ENCODE measurements around the gene EYA2.
"Not testable (repeated sequence)": the region's sequence is repeated elsewhere in the genome, so short reads cannot be mapped to it uniquely, and the experiment has no call there.

EYA2 gene

GRCh38 chr20:47204008-47204849 is 309.6 kb downstream of the EYA2 start:
- DNase-seq (ENCODE audit: low read depth in 2 of 2): no peak

GRCh38 chr20:47204850-47205122 is 310.1 kb downstream of the EYA2 start:
- DNase-seq (ENCODE audit: low read depth in 2 of 2): not testable (repeated sequence)

DNA sequence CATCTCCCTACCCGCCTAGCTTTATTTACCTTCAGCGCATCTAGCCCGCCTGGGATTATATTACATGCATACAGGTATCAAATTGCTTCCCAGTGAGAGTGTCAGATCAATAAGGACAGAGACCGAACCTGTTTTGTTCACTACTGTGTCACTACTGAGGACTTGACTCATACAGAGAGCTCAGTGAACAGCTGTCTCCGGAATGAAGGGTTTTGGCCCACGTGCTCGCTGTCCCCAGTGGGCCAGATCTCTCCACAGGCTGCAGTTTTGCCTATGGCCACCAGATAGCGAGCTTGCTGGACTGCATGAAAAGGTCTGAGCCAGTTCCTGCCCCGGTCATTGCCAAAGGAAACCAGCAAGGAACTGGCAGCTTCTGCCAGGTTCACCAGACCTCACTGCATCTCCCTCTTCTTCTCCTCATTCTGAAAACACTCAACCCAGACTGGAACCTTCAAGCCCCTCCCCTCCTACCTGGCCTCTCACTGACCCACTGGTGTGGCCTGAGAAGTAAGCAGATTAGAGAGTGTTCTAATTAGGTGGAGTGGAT is 311.0 kb downstream of the EYA2 start:
- peak in 1 of 2 donors; percentile 43 for DNase-seq (ENCODE audit: low read depth in 2 of 2)

GRCh38 chr20:47206552-47206951 is 311.9 kb downstream of the EYA2 start:
- DNase-seq (ENCODE audit: low read depth in 2 of 2): not testable (repeated sequence)

GRCh38 chr20:47206962-47207641 is 312.5 kb downstream of the EYA2 start:
- no peak for DNase-seq (ENCODE audit: low read depth in 2 of 2)

GRCh38 chr20:47208534-47209174 is 314.0 kb downstream of the EYA2 start:
- no peak for DNase-seq (ENCODE audit: low read depth in 2 of 2)

DNA sequence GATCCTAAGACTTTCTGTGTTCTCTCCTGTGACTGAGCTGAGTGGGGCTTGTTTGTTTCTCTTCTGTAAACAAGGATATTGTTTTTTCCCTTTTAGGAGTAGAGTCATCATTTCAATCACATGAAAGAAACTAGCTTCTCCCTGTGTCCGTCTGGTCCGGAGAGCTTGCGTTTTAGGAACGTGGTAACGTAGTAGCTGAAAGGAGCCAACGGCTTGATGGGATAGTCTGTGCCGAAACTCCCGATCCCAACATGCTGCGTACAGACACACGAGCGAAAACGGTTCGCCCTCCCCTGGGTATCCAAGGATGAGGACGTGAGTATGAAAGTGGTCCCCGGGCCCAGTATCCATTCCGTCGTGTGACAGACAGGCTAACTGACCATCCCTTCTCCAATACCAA is 315.3 kb downstream of the EYA2 start:
- DNase-seq (ENCODE audit: low read depth in 2 of 2): no peak

- DNase-seq (ENCODE audit: low read depth in 2 of 2): no peak
Measured at GRCh38 chr20:47210470-47210869, 315.8 kb downstream of the EYA2 start.

- no peak for DNase-seq (ENCODE audit: low read depth in 2 of 2)
Measured at GRCh38 chr20:47211036-47211435, 316.4 kb downstream of the EYA2 start.

GRCh38 chr20:47212606-47213207 is 318.1 kb downstream of the EYA2 start:
- DNase-seq (ENCODE audit: low read depth in 2 of 2): no peak

DNA sequence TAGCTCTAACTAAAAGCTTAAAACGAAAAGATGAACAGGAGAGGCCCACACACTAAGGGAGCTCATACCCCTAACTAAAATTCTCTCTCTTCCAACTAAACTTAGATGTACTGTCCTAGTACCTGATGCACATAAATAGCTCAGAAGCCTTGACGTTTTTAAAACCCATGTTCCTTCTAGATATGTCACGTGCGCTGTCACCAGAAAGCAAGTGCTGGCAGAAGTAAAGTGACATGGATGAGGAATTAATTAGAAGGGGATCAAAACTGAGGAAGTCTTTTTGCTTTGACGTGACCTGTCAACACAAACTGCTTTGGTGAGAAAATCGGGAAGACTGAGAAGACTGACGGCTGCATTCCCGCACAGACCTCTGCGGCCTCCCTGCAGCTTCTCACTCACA is 319.3 kb downstream of the EYA2 start:
- no peak for DNase-seq (ENCODE audit: low read depth in 2 of 2)

- DNase-seq (ENCODE audit: low read depth in 2 of 2): no peak
Measured at GRCh38 chr20:47215653-47216397, 321.2 kb downstream of the EYA2 start.

- DNase-seq (ENCODE audit: low read depth in 2 of 2): no peak
Measured at GRCh38 chr20:47216819-47217410, 322.3 kb downstream of the EYA2 start.

- DNase-seq (ENCODE audit: low read depth in 2 of 2): no peak
Measured at GRCh38 chr20:47217482-47218446, 323.1 kb downstream of the EYA2 start.

DNA sequence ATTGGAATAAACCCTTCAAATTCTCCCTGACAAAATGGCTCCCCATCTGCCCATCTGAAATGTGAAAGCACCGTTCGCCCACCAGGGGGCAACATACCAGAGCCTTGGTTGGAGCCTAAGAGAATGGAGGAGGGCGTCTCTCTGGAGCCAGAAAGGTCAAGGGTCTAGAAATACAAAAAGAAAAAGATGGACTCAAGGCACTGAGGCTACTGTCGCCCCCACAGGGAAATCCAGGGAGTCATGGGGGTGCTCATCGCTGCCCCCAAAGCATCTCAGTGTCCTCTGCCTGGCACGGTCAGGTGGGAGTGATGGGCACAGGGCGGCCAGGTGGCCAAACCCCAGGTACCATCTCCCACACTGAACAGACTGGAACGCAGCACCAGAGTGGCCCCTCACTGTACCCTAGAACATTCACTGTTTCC is 325.5 kb downstream of the EYA2 start:
- peak; percentile 31 to 51 for DNase-seq (ENCODE audit: low read depth in 2 of 2)

- no peak for DNase-seq (ENCODE audit: low read depth in 2 of 2)
Measured at GRCh38 chr20:47221036-47221625, 326.5 kb downstream of the EYA2 start.

GRCh38 chr20:47222468-47223119 is 328.0 kb downstream of the EYA2 start:
- DNase-seq (ENCODE audit: low read depth in 2 of 2): no peak

DNA sequence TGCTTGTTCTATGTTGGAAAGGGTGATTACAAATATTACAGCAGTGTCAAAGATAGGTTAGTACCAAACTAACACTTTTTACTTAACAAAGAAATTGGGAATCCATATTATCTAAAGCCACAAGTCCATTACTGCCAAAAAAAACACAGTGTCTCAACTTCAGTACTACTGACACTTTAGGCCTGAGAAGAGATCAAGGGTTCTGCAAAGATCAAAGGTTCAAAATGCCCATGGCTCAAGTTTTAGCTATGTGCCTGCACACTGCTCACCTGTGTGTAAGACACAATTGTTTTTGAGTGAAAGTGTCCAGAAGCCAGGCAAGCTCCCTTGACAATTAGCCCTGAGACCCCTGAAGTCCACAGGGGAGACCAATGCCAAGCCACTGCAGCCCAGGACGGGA is 329.3 kb downstream of the EYA2 start:
- no peak for DNase-seq (ENCODE audit: low read depth in 2 of 2)

DNA sequence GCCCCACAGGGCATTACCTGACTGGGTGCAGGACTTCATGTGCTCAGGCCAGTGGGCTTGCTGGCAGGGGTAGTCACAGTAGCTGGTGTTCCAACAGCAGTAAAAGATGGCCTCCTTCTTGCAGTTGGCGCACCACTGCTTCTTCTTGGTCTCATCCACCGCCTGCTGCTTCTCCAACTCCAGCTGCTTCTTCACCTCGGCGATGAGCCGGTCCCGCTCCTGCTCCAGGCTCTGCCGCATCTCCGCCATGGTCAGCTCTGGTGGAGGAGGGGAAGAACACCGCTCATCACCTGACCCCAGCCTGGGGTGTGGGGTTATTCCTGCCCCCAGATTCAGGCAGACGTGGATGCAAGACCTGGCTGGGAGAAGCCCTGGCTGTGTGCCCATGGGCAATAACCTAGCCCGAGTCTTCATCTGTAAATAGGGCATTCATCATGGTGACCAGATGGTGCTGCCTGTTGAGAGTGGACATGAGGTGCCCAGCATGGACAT is 329.7 kb downstream of the EYA2 start:
- DNase-seq (ENCODE audit: low read depth in 2 of 2): no peak

Measured in stimulated activated CD4-positive, alpha-beta T cell treated with anti-CD3 and anti-CD28 coated beads, Interleukin-1b, Interleukin-23, amount 100 ng/mL, for 4 hours (primary cell).